ENCODE data around the gene SPRN. TPM values are rescaled to one million over a fixed set of nuclear protein-coding genes. Genes with fewer than 3 reads are reported as not detected.

SPRN gene
- total RNA-seq, 1 donor = 0.18 TPM

DNA sequence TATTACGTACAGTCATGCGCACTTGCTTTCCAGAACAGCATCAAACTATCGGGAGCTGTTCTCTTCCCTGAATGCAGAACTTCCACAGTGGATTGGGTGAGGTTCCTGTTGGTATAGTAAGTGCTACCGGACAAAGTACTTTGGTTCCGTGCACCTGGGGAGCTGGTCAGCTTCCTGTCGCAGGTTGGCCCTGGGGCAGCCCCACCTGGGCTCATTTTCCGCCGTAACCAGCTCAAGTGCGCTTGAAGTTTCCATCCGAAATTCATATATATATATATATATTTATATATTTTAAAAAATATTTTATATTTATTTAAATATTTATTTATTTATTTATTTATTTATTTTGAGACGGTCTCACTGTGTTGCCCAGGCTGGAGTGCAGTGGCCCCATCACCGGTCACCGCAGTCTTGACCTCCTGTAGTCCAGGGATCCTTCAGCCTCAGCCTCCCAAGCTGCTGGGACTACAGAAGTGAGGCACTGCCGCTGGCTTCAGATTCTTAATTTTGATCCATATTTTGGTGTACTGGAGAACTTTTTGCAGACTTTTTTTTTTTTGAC is 35.9 kb upstream of the SPRN start:
- DNase-seq (ENCODE audit: low read depth) = no peak
- TF ChIP-seq, protein P1, sequence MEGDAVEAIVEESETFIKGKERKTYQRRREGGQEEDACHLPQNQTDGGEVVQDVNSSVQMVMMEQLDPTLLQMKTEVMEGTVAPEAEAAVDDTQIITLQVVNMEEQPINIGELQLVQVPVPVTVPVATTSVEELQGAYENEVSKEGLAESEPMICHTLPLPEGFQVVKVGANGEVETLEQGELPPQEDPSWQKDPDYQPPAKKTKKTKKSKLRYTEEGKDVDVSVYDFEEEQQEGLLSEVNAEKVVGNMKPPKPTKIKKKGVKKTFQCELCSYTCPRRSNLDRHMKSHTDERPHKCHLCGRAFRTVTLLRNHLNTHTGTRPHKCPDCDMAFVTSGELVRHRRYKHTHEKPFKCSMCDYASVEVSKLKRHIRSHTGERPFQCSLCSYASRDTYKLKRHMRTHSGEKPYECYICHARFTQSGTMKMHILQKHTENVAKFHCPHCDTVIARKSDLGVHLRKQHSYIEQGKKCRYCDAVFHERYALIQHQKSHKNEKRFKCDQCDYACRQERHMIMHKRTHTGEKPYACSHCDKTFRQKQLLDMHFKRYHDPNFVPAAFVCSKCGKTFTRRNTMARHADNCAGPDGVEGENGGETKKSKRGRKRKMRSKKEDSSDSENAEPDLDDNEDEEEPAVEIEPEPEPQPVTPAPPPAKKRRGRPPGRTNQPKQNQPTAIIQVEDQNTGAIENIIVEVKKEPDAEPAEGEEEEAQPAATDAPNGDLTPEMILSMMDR (IDR thresholded peaks at IDR 0.05; ENCODE audit: insufficient read depth, low read length) = no peak

DNA sequence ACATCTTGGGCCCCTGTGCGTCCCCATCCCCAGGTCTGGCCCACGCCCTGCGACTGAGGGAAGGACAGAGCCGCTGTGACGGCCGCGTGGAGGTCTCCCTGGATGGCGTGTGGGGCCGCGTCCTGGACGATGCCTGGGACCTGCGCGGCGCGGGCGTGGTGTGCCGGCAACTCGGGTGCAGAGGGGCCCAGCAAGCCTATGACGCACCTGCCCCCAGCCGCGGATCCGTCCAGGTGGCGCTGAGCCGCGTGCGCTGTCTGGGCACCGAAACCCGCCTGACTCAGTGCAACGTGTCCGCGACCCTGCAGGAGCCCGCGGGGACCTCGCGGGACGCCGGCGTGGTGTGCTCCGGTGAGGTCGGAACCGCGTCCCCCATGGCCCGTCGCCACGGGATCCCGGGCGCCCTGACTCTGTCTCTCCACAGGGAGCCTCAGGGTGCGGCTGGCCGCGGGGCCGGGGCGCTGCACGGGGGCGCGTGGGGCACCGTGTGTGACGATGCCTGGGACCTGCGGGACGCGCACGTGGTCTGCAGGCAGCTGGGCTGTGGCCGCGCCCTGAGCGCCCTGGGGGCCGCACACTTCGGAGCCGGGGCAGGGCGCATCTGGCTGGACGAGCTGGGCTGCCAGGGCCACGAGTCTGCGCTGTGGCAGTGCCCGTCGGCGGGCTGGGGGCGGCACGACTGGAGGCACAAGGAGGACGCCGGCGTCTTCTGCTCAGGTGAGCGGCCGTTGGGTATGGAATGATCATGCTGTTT is 35.2 kb upstream of the SPRN start:
- H3K4me3 ChIP-seq (ENCODE audit: low read depth, low read length) = no peak overlapping the region
- DNase-seq (ENCODE audit: low read depth) = no peak
- TF ChIP-seq, protein P1 (IDR thresholded peaks at IDR 0.05; ENCODE audit: insufficient read depth, low read length) = no peak

More for the DNA sequence above, 35.9 kb upstream of the SPRN start:
- no peak overlapping the region for H3K4me3 ChIP-seq (ENCODE audit: low read depth, low read length)

GRCh38 chr10:133458710-133459453 is 34.5 kb upstream of the SPRN start:
- DNase-seq (ENCODE audit: low read depth) = no peak
- no peak overlapping the region for H3K4me3 ChIP-seq (ENCODE audit: low read depth, low read length)
- TF ChIP-seq, protein P1 (IDR thresholded peaks at IDR 0.05; ENCODE audit: insufficient read depth, low read length) = no peak

DNA sequence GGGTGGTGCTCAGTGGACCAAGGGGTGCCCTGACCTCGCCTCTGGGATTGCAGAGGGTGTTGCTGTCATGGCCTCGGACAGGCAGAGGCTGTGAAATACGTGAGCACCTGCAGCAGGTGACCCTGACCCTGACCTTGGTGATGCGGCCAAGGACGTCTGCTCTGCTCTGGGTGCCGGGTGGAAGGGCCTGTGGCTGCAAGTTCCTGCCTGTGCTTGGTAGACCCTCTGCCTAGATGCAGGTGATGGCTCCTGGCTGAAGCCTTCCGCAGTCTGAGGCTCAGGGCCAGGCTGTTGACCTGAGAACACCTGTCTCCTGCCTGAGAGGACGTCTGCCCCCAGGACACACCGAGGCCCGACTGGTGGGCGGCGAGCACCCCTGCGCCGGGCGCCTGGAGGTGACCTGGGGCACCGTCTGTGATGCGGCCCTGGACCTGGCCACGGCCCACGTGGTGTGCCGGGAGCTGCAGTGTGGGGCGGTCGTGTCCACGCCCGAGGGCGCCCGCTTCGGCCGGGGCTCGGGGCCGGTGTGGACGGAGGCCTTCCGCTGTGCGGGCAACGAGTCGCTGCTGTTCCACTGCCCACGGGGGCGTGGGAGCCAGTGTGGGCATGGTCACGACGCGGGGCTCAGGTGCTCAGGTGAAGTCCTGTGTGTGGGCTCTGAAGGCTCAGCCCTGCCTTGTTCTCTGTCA is 33.7 kb upstream of the SPRN start:
- DNase-seq (ENCODE audit: low read depth) = no peak
- TF ChIP-seq, protein P1 (IDR thresholded peaks at IDR 0.05; ENCODE audit: insufficient read depth, low read length) = no peak
- no peak overlapping the region for H3K4me3 ChIP-seq (ENCODE audit: low read depth, low read length)

GRCh38 chr10:133457100-133457841 is 32.8 kb upstream of the SPRN start:
- H3K4me3 ChIP-seq (ENCODE audit: low read depth, low read length) = no peak overlapping the region
- DNase-seq (ENCODE audit: low read depth) = no peak
- TF ChIP-seq, protein P1 (IDR thresholded peaks at IDR 0.05; ENCODE audit: insufficient read depth, low read length) = no peak

Data from fibroblast of the aortic adventitia (primary cell).